Measurements from ENCODE around the gene AKAP4. TPM values are rescaled to one million over a fixed set of nuclear protein-coding genes. Genes with fewer than 3 reads are reported as not detected.

Gene AKAP4
- total RNA-seq, 2 donors from 2014 or later: 19.0 TPM; not detected in 1

- H3K4me1 ChIP-seq (replicated peaks): no peaks in the 10 kb centered on the region
- TF ChIP-seq POLR2A (IDR thresholded peaks at IDR 0.05) (no peak), POLR2AphosphoS5 (IDR thresholded peaks at IDR 0.05) (no peak), CTCF (IDR thresholded peaks at IDR 0.05) (no peak)
- intact Hi-C loops (cut with DNase I): no loop called here
- H3K27ac ChIP-seq: no peak overlapping the region
- H3K9me3 ChIP-seq: no peaks in the 10 kb centered on the region
- H3K27me3 ChIP-seq (replicated peaks; ENCODE audit: insufficient read depth): no peaks in the 10 kb centered on the region
- 30% methylated on average over 1 of the region's 1 CpG for WGBS
- no peak for DNase-seq (ENCODE audit: low spot score)
- H3K4me3 ChIP-seq: no peak overlapping the region
- H3K36me3 ChIP-seq: no peaks in the 10 kb centered on the region
Measured at GRCh38 chrX:50158593-50158992, 42.2 kb downstream of the AKAP4 start.

DNA sequence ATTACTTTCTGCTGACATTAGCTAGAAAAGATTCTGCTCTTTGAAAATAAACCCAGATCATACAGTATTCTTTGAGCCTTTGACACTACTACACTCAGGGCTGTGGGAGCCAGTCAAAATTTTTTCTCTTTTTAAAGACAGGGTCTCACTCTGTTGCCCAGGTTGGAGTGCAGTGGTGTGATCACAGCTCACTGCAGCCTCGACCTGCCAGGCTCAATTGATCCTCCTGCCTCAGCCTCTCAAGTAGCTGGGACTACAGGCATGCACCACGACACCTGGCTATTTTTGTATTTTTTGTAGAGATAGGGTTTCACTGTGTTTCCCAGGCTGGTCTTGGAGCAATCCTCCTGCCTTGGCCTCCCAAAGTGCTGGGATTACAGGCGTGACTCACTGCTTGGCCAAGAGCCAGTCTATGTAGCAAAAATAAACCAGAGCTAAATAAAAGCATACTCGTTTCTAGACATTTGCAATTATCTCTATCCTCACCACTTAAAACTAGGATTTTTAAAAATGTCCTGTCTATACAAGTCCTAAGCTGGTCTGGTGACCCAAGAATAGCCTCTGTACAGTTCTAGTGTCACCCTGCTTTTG, 43.2 kb downstream of the AKAP4 start:
- Histone ChIP-seq H3K4me3 (no peak overlapping the region), H3K36me3 (no peaks in the 10 kb centered on the region), H3K4me1 (replicated peaks) (no peaks in the 10 kb centered on the region), H3K27me3 (replicated peaks; ENCODE audit: insufficient read depth) (no peaks in the 10 kb centered on the region), H3K27ac (no peak overlapping the region), H3K9me3 (no peaks in the 10 kb centered on the region)
- no peak for DNase-seq (ENCODE audit: low spot score)
- intact Hi-C loops (cut with DNase I): no loop called here
- TF ChIP-seq CTCF (IDR thresholded peaks at IDR 0.05) (no peak), POLR2A (IDR thresholded peaks at IDR 0.05) (no peak), POLR2AphosphoS5 (IDR thresholded peaks at IDR 0.05) (no peak)
- 43% methylated on average over 4 of the region's 4 CpGs for WGBS

- H3K36me3 ChIP-seq: no peaks in the 10 kb centered on the region
- no peaks in the 10 kb centered on the region for H3K27me3 ChIP-seq (replicated peaks; ENCODE audit: insufficient read depth)
- TF ChIP-seq CTCF (IDR thresholded peaks at IDR 0.05) (no peak), POLR2AphosphoS5 (IDR thresholded peaks at IDR 0.05) (no peak), POLR2A (IDR thresholded peaks at IDR 0.05) (no peak)
- H3K27ac ChIP-seq: no peak overlapping the region
- no peaks in the 10 kb centered on the region for H3K9me3 ChIP-seq
- no peak overlapping the region for H3K4me3 ChIP-seq
- 91% methylated on average over 1 of the region's 1 CpG for WGBS
- intact Hi-C loops (cut with DNase I): no loop called here
- H3K4me1 ChIP-seq (replicated peaks): no peaks in the 10 kb centered on the region
- DNase-seq (ENCODE audit: low spot score): no peak
Measured at GRCh38 chrX:50154429-50154828, 46.4 kb downstream of the AKAP4 start.

- 71% methylated on average over 2 of the region's 2 CpGs for WGBS
Measured at GRCh38 chrX:50152456-50152855, 48.4 kb downstream of the AKAP4 start.

GRCh38 chrX:50147972-50148371, 52.8 kb downstream of the AKAP4 start:
- intact Hi-C loops (cut with DNase I): no loop called here
- Histone ChIP-seq H3K27me3 (replicated peaks; ENCODE audit: insufficient read depth) (no peaks in the 10 kb centered on the region), H3K4me1 (replicated peaks) (no peaks in the 10 kb centered on the region), H3K4me3 (no peak overlapping the region), H3K27ac (no peak overlapping the region), H3K36me3 (no peaks in the 10 kb centered on the region), H3K9me3 (no peaks in the 10 kb centered on the region)
- no peak for DNase-seq (ENCODE audit: low spot score)
- 97% methylated on average over 7 of the region's 7 CpGs for WGBS
- TF ChIP-seq POLR2AphosphoS5 (IDR thresholded peaks at IDR 0.05) (no peak), CTCF (IDR thresholded peaks at IDR 0.05) (no peak), POLR2A (IDR thresholded peaks at IDR 0.05) (no peak)

More at GRCh38 chrX:50152456-50152855, 48.4 kb downstream of the AKAP4 start:
- no peaks in the 10 kb centered on the region for H3K9me3 ChIP-seq
- H3K36me3 ChIP-seq: no peaks in the 10 kb centered on the region
- no peak for TF ChIP-seq POLR2AphosphoS5 (IDR thresholded peaks at IDR 0.05)
- no peak overlapping the region for H3K4me3 ChIP-seq
- intact Hi-C loops (cut with DNase I): no loop called here
- no peak overlapping the region for H3K27ac ChIP-seq
- no peaks in the 10 kb centered on the region for H3K4me1 ChIP-seq (replicated peaks)
- DNase-seq (ENCODE audit: low spot score): no peak
- H3K27me3 ChIP-seq (replicated peaks; ENCODE audit: insufficient read depth): no peaks in the 10 kb centered on the region

Small RNAs within 50 kb of the gene (small RNA-seq; reads per million reads assigned to genes)
- gene PYY3 (0 reads per million in 2 donors), gene RF00019 (0 reads per million in 2 donors)

Other genes starting within 250 kb of the AKAP4 start
- gene CCNB3, start 3.8 kb upstream of the AKAP4 start, total RNA-seq: 1 to 10 TPM in 1 of 2 donors, under 1 TPM in 1; 0.14 to 6.8 TPM

All from prostate gland (tissue), 2 donors.